Heart right ventricle (tissue), 16 donors: Measurements from ENCODE around the gene GPR85. TPM values are rescaled to one million over a fixed set of nuclear protein-coding genes. Genes with fewer than 3 reads are reported as not detected.
"Not testable (repeated sequence)": the region's sequence is repeated elsewhere in the genome, so short reads cannot be mapped to it uniquely, and the experiment has no call there.

ENCODE experiments used
- ATAC-seq, 8 donors: fragments of 200-7000 bp; cut with Tn5 transposase; one replicate each; pipeline ENCODE4 v1.9.1; 2020; ENCODE audit warnings: mild to moderate bottlenecking in 8 of 8, moderate library complexity in 8 of 8, moderate number of reproducible peaks in 1 of 8
- DNase-seq, 2 donors: peaks; one replicate each; pipeline ENCODE4 v3.0.0-alpha.2; 2020
- H3K27ac ChIP-seq, 10 donors: fragments of 200-600 bp; sonication (generic) in 2 of 10; one replicate each; pipeline versions ENCODE4 v1.5.0 to v1.8.0; 2020 to 2022; ENCODE audit warnings: mild to moderate bottlenecking in 3 of 10
- H3K27me3 ChIP-seq, 7 donors: fragments of 200-600 bp; one replicate each; pipeline ENCODE4 v1.8.0; 2021 to 2022; ENCODE audit warnings: mild to moderate bottlenecking in 2 of 7
- H3K36me3 ChIP-seq, 9 donors: fragments of 200-600 bp; sonication (generic) in 1 of 9; one replicate each; pipeline versions ENCODE4 v1.5.0 to v1.8.0; 2020 to 2022; ENCODE audit warnings: mild to moderate bottlenecking in 2 of 9
- H3K4me1 ChIP-seq, 9 donors: fragments of 200-600 bp; sonication (generic) in 1 of 9; one replicate each; pipeline versions ENCODE4 v1.5.0 to v1.8.0; 2020 to 2022; ENCODE audit warnings: mild to moderate bottlenecking in 4 of 9
- H3K4me3 ChIP-seq, 10 donors: fragments of 200-600 bp; sonication (generic) in 2 of 10; one replicate each; pipeline versions ENCODE4 v1.5.0 to v1.8.0; 2020 to 2022; ENCODE audit warnings: mild to moderate bottlenecking in 7 of 10, moderate library complexity in 2 of 10
- H3K9me3 ChIP-seq, 11 donors: fragments of 200-600 bp in 10 of 11; sonication (generic) in 2 of 11; one replicate each; pipeline versions ENCODE4 v1.5.0 to v1.8.0; 2013 to 2022; ENCODE audit warnings: mild to moderate bottlenecking in 2 of 11, control low read depth in 1 of 11, moderate library complexity in 1 of 11
- WGBS, 2 donors: extraction: QIAGEN DNeasy Blood & Tissue Kit; methylation state at CpG; one replicate each; pipeline ENCODE4 v1.1.7; 2013; ENCODE audit warnings: inconsistent platforms in 1 of 2; 5-methylcytosine and 5-hydroxymethylcytosine counted together
- intact Hi-C, 10 donors: fragments of 100-400 bp; cut with DNase I; formaldehyde crosslinking; loops; one replicate each; pipeline versions ENCODE4 v1.11.1 to v1.14.2; 2022
- polyA plus RNA-seq, 2 donors: library from polyadenylated mRNA; stranded (reverse); fragments of 200-250 nt; gene quantifications; one replicate each; pipeline ENCODE4 v1.2.3, GENCODE V29; 2013
- total RNA-seq, 10 donors: library from RNA; stranded (reverse); fragmentation: NEBNext Ultra II Directional in 3 of 10; extraction: Animal tissue kit (Norgen Biotek cat#: 25700) in 3 of 10; gene quantifications; one replicate each; pipeline versions ENCODE4 v1.2.1 to v1.2.4, GENCODE V29; 2021 to 2023
- TF ChIP-seq, protein P1 (sequence below), 9 donors: fragments of 200-600 bp; sonication (generic) in 2 of 9; IDR thresholded peaks; one replicate each; pipeline versions ENCODE4 v1.5.0 to v1.8.0; 2021 to 2022; ENCODE audit warnings: antibody characterized with exemption in 9 of 9, mild to moderate bottlenecking in 5 of 9, moderate library complexity in 1 of 9
- donor health status: Arrhythmogenic right ventricular cardiomyopathy.
- donor health status: ischemic (EF 13 %, LVEDD 7.1; RV severe dilation, severe dysfunction).
- donor health status: healthy with polysubstance abuse.
- donor health status: DM: no; HTN: yes; CAD: no.
- donor health status: DM: no; HTN: no; CAD: no.
- donor health status: ischemic (EF 25% LVEDD 6.9; RV normal size, moderate dysfunction).
- donor health status: ischemic (EF 25% LVEDD 5.7; RV mildly dilated, moderate dysfunction).
- donor health status: healthy.
- donor health status: DM: yes; HTN: yes; CAD: no.
- donor health status: Ischemic cardiomyopathy.
- donor health status: ischemic (EF 35%, LVEDD 5.7; RV mildly dilated, moderate dysfunction).
- donor health status: nonischemic (EF 11% LVEDD 7.7; RV severe dilation, severe dysfunction).
- donor health status: DM: yes; HTN: yes; CAD: no.
- donor health status: PGD.
- donor health status: ischemic (EF 29% LVEDD 5.4; RV normal size, mild dysfunction).
- donor health status: nonischemic (EF 23%, LVEDD 6.1; RV moderate dilation, normal function).

GPR85 gene
- total and polyA plus RNA-seq, 12 donors = 0.15 to 4.5 (median 0.94) TPM

DNA sequence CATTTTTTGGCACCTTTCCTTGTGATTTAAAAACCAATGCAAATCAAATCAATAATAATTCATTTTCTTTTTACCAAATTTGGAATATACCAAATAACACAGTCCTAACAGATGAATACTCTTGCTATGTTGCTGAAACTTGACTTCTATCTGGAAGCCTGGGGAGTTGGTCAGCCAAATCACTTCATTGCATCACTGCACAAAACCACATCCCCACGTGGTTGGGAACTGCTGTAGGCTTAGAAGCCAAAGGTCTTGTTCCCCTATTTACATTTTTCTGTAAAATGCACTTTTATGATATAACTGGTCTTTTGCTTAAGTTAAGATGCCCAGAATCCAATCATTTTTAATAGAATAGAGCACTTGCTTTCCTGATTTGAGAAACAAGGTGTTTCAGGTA, 15.2 kb downstream of the GPR85 start:
- Histone ChIP-seq H3K4me1 (no peaks in the 10 kb centered on the region), H3K27ac (no peak overlapping the region), H3K36me3 (no peaks in the 10 kb centered on the region), H3K4me3 (no peak overlapping the region), H3K27me3 (no peaks in the 10 kb centered on the region), H3K9me3 (no peaks in the 10 kb centered on the region)
- intact Hi-C loops = no loop called here
- WGBS, 2 donors = 16 to 31% methylated on average over 1 of the region's 1 CpG
- ATAC-seq (no peak), DNase-seq (no peak)
- TF ChIP-seq, protein P1, sequence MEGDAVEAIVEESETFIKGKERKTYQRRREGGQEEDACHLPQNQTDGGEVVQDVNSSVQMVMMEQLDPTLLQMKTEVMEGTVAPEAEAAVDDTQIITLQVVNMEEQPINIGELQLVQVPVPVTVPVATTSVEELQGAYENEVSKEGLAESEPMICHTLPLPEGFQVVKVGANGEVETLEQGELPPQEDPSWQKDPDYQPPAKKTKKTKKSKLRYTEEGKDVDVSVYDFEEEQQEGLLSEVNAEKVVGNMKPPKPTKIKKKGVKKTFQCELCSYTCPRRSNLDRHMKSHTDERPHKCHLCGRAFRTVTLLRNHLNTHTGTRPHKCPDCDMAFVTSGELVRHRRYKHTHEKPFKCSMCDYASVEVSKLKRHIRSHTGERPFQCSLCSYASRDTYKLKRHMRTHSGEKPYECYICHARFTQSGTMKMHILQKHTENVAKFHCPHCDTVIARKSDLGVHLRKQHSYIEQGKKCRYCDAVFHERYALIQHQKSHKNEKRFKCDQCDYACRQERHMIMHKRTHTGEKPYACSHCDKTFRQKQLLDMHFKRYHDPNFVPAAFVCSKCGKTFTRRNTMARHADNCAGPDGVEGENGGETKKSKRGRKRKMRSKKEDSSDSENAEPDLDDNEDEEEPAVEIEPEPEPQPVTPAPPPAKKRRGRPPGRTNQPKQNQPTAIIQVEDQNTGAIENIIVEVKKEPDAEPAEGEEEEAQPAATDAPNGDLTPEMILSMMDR (IDR thresholded peaks at IDR 0.05) = no peak

GRCh38 chr7:113062499-113062898, 24.1 kb downstream of the GPR85 start:
- no peak overlapping the region for H3K4me3 ChIP-seq
- whole genome bisulfite sequencing, 2 donors = 81 to 84% methylated on average over 2 of the region's 2 CpGs
- H3K9me3 ChIP-seq = no peaks in the 10 kb centered on the region
- no peak for DNase-seq
- no peak overlapping the region for H3K27ac ChIP-seq
- TF ChIP-seq, protein P1 (IDR thresholded peaks at IDR 0.05) = no peak
- intact Hi-C loops = loop anchor here in 1 of 10 donors (10.0 kb wide), 1 partner anchor 98 kb away; no protein-coding TSS in a partner anchor
- H3K4me1 ChIP-seq = no peaks in the 10 kb centered on the region
- ATAC-seq = no peak
- H3K27me3 ChIP-seq = no peaks in the 10 kb centered on the region
- H3K36me3 ChIP-seq = no peaks in the 10 kb centered on the region

- TF ChIP-seq, protein P1 (IDR thresholded peaks at IDR 0.05) = no peak
- Histone ChIP-seq H3K27ac (no peak overlapping the region), H3K9me3 (no peaks in the 10 kb centered on the region), H3K27me3 (no peaks in the 10 kb centered on the region), H3K4me3 (no peak overlapping the region), H3K4me1 (no peaks in the 10 kb centered on the region), H3K36me3 (no peaks in the 10 kb centered on the region)
- intact Hi-C loops = loop anchor here in 1 of 10 donors (10.0 kb wide), 1 partner anchor 95 kb away; no protein-coding TSS in a partner anchor
- WGBS, 2 donors = 86 to 87% methylated on average over 2 of the region's 2 CpGs
- DNase-seq (no peak), ATAC-seq (no peak)
These were observed 26.5 kb downstream of the GPR85 start for GRCh38 chr7:113060100-113060499.

DNA sequence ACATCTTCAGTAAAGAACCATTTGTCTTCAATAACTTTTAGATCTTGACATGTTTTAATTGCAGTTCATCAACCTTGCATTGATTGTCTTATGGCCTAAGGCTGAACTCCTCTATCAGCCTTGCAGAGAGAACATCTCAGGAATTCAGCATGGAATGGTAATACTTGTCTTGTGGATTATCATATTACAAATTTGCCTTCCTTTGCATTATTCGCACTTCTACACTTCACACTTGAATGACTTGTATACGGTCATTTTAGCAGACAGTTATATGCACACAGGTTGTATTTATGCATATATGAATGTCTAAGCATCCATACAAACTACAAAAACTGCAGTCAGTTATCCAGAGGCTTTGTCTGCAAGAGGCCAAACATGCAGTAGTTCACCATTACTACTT, 31.7 kb downstream of the GPR85 start:
- no peak for DNase-seq
- Histone ChIP-seq H3K36me3 (no peaks in the 10 kb centered on the region), H3K4me3 (no peak overlapping the region), H3K27ac (no peak overlapping the region), H3K4me1 (no peaks in the 10 kb centered on the region), H3K27me3 (no peaks in the 10 kb centered on the region), H3K9me3 (peaks cover 0 to 21% (median 0%) of the 10 kb centered on the region in 11 donors)
- ATAC-seq = no peak
- TF ChIP-seq, protein P1 (IDR thresholded peaks at IDR 0.05) = no peak
- WGBS, 2 donors = 44 to 70% methylated on average over 2 of the region's 2 CpGs
- intact Hi-C loops = no loop called here

DNA sequence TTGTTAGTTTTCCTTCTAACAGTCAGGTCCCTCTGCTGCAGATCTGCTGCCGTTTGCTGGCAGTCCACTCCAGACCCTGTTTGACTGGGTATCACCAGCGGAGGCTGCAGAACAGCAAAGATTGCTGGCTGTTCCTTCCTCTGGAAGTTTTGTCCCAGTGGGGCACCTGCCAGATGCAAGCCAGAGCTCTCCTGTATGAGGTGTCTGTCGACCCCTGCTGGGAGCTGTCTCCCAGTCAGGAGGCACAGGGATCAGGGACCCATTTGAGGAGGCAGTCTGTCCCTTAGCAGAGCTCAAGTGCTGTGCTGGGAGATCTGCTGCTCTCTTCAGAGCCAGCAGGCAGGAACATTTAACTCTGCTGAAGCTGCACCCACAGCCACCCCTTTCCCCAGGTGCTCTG, 32.4 kb downstream of the GPR85 start:
- intact Hi-C loops, ATAC-seq, H3K27ac ChIP-seq, H3K27me3 ChIP-seq, H3K36me3 ChIP-seq, H3K4me1 ChIP-seq, DNase-seq, H3K4me3 ChIP-seq: not testable (repeated sequence)
- 68 to 69% methylated on average over 3 of the region's 3 CpGs for WGBS, 2 donors
- H3K9me3 ChIP-seq = peaks cover 0 to 25% (median 0%) of the 10 kb centered on the region in 11 donors

DNA sequence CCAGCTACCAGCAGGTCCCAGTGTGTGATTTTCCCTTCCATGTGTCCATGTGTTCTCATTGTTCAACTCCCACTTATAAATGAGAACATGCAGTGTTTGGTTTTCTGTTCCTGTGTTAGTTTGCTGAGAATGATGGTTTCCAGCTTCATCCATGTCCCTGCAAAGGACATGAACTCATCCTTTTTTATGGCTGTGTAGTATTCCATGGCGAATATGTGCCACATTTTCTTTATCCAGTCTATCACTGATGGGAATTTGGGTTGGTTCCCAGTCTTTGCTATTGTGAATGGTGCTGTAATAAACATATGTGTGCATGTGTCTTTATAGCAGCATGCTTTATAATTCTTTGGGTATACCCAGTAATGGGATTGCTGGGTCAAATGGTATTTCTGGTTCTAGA, 37.4 kb downstream of the GPR85 start:
- ATAC-seq, H3K4me3 ChIP-seq, H3K27ac ChIP-seq, H3K36me3 ChIP-seq, DNase-seq, H3K27me3 ChIP-seq, intact Hi-C loops, H3K4me1 ChIP-seq: not testable (repeated sequence)
- peaks cover 0 to 27% (median 0%) of the 10 kb centered on the region in 11 donors for H3K9me3 ChIP-seq
- 71 to 86% methylated on average over 1 of the region's 1 CpG for WGBS, 2 donors
